Lower lobe of right lung (tissue), 2 donors: ENCODE measurements around the gene DEFB119. TPM values are rescaled to one million over a fixed set of nuclear protein-coding genes. Genes with fewer than 3 reads are reported as not detected.

ENCODE experiments used
- ATAC-seq, 2 donors: fragments of 200-7000 bp; cut with Tn5 transposase; one replicate each; pipeline ENCODE4 v1.9.1; 2020 to 2022; ENCODE audit warnings: mild to moderate bottlenecking in 2 of 2, moderate library complexity in 2 of 2
- DNase-seq: peaks from one replicate; pipeline ENCODE4 v3.0.0-alpha.2; 2020
- H3K27ac ChIP-seq: fragments of 200-600 bp; one replicate; pipeline ENCODE4 v1.8.0; 2022
- H3K27me3 ChIP-seq: fragments of 200-600 bp; one replicate; pipeline ENCODE4 v1.8.0; 2022; ENCODE audit warnings: low read depth
- H3K36me3 ChIP-seq: fragments of 200-600 bp; one replicate; pipeline ENCODE4 v1.8.0; 2022; ENCODE audit warnings: mild to moderate bottlenecking
- H3K4me1 ChIP-seq: fragments of 200-600 bp; one replicate; pipeline ENCODE4 v1.8.0; 2022
- H3K4me3 ChIP-seq: fragments of 200-600 bp; one replicate; pipeline ENCODE4 v1.8.0; 2022; ENCODE audit warnings: mild to moderate bottlenecking
- H3K9me3 ChIP-seq: fragments of 200-600 bp; one replicate; pipeline ENCODE4 v1.8.0; 2022
- CTCF ChIP-seq: fragments of 200-600 bp; IDR thresholded peaks from one replicate; pipeline ENCODE4 v1.8.0; 2022; ENCODE audit warnings: antibody characterized with exemption, mild to moderate bottlenecking
- intact Hi-C: fragments of 100-400 bp; cut with DNase I; formaldehyde crosslinking; loops from one replicate; pipeline ENCODE4 v1.11.0; 2022
- total RNA-seq: library from RNA; stranded (reverse); fragmentation: NEBNext Ultra II Directional; extraction: Animal tissue kit (Norgen Biotek cat#: 25700); gene quantifications from one replicate; pipeline ENCODE4 v1.2.1, GENCODE V29; 2021
- donor health status: DM: no; HTN: yes; CAD: no; lungs with severe emphysema.

Gene DEFB119
- total RNA-seq, 1 donor from 2014 or later, result not detected

- H3K9me3 ChIP-seq, result no peaks in the 10 kb centered on the region
- H3K36me3 ChIP-seq, result no peaks in the 10 kb centered on the region
- TF ChIP-seq CTCF, result no peak
- H3K27me3 ChIP-seq, result no peaks in the 10 kb centered on the region
- no peak for ATAC-seq
- H3K4me1 ChIP-seq, result no peaks in the 10 kb centered on the region
- no peak overlapping the region for H3K27ac ChIP-seq
- intact Hi-C loops, result no loop called here
- H3K4me3 ChIP-seq, result no peak overlapping the region
- DNase-seq, result no peak
These were observed 48.9 kb downstream of the DEFB119 start for GRCh38 chr20:31341470-31341869.

- no peak for ATAC-seq
- TF ChIP-seq CTCF, result no peak
- H3K4me1 ChIP-seq, result no peaks in the 10 kb centered on the region
- no peaks in the 10 kb centered on the region for H3K9me3 ChIP-seq
- no peak overlapping the region for H3K27ac ChIP-seq
- DNase-seq, result no peak
- H3K4me3 ChIP-seq, result no peak overlapping the region
- intact Hi-C loops, result no loop called here
- H3K36me3 ChIP-seq, result no peaks in the 10 kb centered on the region
- H3K27me3 ChIP-seq, result no peaks in the 10 kb centered on the region
These were observed 59.5 kb downstream of the DEFB119 start for GRCh38 chr20:31330893-31331292.

Other genes starting within 250 kb of the DEFB119 start
- gene DEFB115, start 132.9 kb downstream of the DEFB119 start, total RNA-seq, result not detected
- not detected for gene DEFB116, start 82.0 kb downstream of the DEFB119 start, total RNA-seq
- not detected for gene DEFB118, start 22.0 kb downstream of the DEFB119 start, total RNA-seq
- not detected for gene DEFB121, start 15.6 kb upstream of the DEFB119 start, total RNA-seq
- not detected for gene DEFB123, start 50.0 kb upstream of the DEFB119 start, total RNA-seq
- gene DEFB124, start 84.5 kb upstream of the DEFB119 start, total RNA-seq, result not detected
- gene REM1, start 84.7 kb upstream of the DEFB119 start, total RNA-seq, result 2.3 TPM
- gene HM13, start 123.9 kb upstream of the DEFB119 start, total RNA-seq, result 134 TPM
- gene ID1, start 214.7 kb upstream of the DEFB119 start, total RNA-seq, result 196 TPM
- gene COX4I2, start 247.3 kb upstream of the DEFB119 start, total RNA-seq, result 17.1 TPM